ENCODE results near the gene SCN2B.

Gene SCN2B

GRCh38 chr11:118175993-118176777 is at the start of gene SCN2B:
SCN2B (minus strand) TSS chr11:118176639; CDS start chr11:118176431, 208 bp downstream.
- no peak for DNase-seq (ENCODE audit: low read depth)

GRCh38 chr11:118224511-118225188 is 48.2 kb upstream of the SCN2B start, which contains the start of gene JAML:
JAML (minus strand) TSS chr11:118225011; CDS start chr11:118214866, 10,145 bp downstream.
- no peak for DNase-seq (ENCODE audit: low read depth)

- DNase-seq (ENCODE audit: low read depth), result no peak
Observed at GRCh38 chr11:118223992-118224391, 47.6 kb upstream of the SCN2B start.

- no peak for DNase-seq (ENCODE audit: low read depth)
Observed at GRCh38 chr11:118223570-118223969, 47.1 kb upstream of the SCN2B start.

- DNase-seq (ENCODE audit: low read depth), result no peak
Observed at GRCh38 chr11:118222437-118222836, 46.0 kb upstream of the SCN2B start.

GRCh38 chr11:118221419-118221818 is 45.0 kb upstream of the SCN2B start:
- no peak for DNase-seq (ENCODE audit: low read depth)

- no peak for DNase-seq (ENCODE audit: low read depth)
Observed at GRCh38 chr11:118219732-118220131, 43.3 kb upstream of the SCN2B start.

GRCh38 chr11:118219244-118219643 is 42.8 kb upstream of the SCN2B start:
- DNase-seq (ENCODE audit: low read depth), result no peak

- DNase-seq (ENCODE audit: low read depth), result no peak
Observed at GRCh38 chr11:118217575-118217974, 41.1 kb upstream of the SCN2B start.

GRCh38 chr11:118216621-118217481 is 40.4 kb upstream of the SCN2B start:
- DNase-seq (ENCODE audit: low read depth), result no peak

- no peak for DNase-seq (ENCODE audit: low read depth)
Observed at GRCh38 chr11:118215765-118216164, 39.3 kb upstream of the SCN2B start.

GRCh38 chr11:118215262-118215661 is 38.8 kb upstream of the SCN2B start:
- no peak for DNase-seq (ENCODE audit: low read depth)

GRCh38 chr11:118214210-118214914 is 37.9 kb upstream of the SCN2B start:
- DNase-seq (ENCODE audit: low read depth), result no peak

- DNase-seq (ENCODE audit: low read depth), result no peak
Observed at GRCh38 chr11:118213781-118214180, 37.3 kb upstream of the SCN2B start.

- DNase-seq (ENCODE audit: low read depth), result no peak
Observed at GRCh38 chr11:118213201-118213600, 36.8 kb upstream of the SCN2B start.

GRCh38 chr11:118212781-118213191 is 36.3 kb upstream of the SCN2B start:
- DNase-seq (ENCODE audit: low read depth), result no peak

GRCh38 chr11:118212131-118212725 is 35.8 kb upstream of the SCN2B start:
- DNase-seq (ENCODE audit: low read depth), result no peak

GRCh38 chr11:118211006-118211405 is 34.6 kb upstream of the SCN2B start:
- peak; percentile 39 for DNase-seq (ENCODE audit: low read depth)

- DNase-seq (ENCODE audit: low read depth), result no peak
Observed at GRCh38 chr11:118210323-118210722, 33.9 kb upstream of the SCN2B start.

- DNase-seq (ENCODE audit: low read depth), result no peak
Observed at GRCh38 chr11:118209033-118209432, 32.6 kb upstream of the SCN2B start.

- DNase-seq (ENCODE audit: low read depth), result no peak
Observed at GRCh38 chr11:118207079-118207478, 30.6 kb upstream of the SCN2B start.
